ENCODE measurements around the gene NTRK3. TPM values are rescaled to one million over a fixed set of nuclear protein-coding genes. Genes with fewer than 3 reads are reported as not detected.

The NTRK3 gene
- total RNA-seq, 2 experiments from 2014 or later = not detected

DNA sequence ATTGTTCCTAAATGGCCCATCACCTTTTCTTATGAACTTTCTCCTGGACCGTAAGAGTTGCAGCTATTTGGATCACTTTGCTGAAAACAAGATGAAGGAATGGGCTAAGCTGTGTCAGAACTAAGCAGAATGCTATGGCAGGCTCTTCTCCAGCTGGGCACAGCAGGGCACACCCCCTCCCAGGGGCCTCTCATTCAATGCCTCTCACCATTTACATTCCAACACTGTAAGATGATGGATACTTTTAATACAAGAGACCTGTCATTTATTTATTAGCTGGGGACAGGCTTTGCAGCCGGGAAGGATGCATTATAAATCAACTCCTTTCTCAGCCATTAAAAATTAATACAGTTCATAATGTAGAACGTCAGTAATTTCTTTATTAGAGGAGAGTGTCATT lies 240.1 kb downstream of the NTRK3 start:
- intact Hi-C loops (cut with micrococcal nuclease) = no loop called here
- H3K27me3 Mint-ChIP-seq = no peaks in the 10 kb centered on the region
- H3K9me3 Mint-ChIP-seq = no peaks in the 10 kb centered on the region
- DNase-seq (no peak), ATAC-seq (no peak)
- ChIA-PET CTCF (no interaction called here), POLR2A (no interaction called here)
- no peak for TF ChIP-seq CTCF (IDR thresholded peaks at IDR 0.05)
- no peak overlapping the region for H3K27ac Mint-ChIP-seq
- no peaks in the 10 kb centered on the region for H3K4me1 Mint-ChIP-seq (ENCODE audit: low read depth)
- H3K4me3 Mint-ChIP-seq = no peak overlapping the region
- no peaks in the 10 kb centered on the region for H3K36me3 Mint-ChIP-seq (ENCODE audit: low read depth)

DNA sequence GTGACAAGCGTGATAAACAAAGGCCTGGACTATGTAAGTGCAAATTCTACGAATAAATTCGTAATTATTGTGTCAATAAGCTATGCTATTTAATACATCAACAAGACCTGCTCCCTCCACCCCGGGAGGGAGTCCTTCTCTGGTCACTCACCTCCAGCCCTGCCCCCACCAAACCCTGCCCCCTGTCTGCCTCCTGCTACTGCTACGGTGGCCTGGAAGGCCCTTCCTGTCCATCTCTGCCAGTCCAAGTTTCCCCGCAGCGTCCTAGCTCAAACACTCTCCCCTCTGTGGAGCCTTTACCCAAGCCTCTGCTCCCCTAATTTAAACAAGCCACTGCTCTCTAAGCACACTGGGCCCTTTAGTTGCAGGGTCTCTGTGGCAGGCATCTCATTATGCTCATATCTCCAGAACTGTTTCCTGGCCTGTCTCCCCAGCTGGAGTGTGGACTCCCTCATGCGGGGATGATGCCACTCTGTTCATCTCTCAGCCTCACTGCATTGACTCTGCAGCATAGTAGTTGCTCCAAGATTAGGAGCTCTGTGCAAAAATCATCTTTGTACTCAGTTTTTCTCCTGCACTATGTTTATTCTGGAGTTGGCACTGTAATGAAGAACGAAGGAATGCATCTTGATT lies 241.2 kb downstream of the NTRK3 start:
- ATAC-seq (no peak), DNase-seq (no peak)
- Mint-ChIP-seq H3K4me1 (ENCODE audit: low read depth) (no peaks in the 10 kb centered on the region), H3K27ac (no peak overlapping the region), H3K9me3 (no peaks in the 10 kb centered on the region), H3K36me3 (ENCODE audit: low read depth) (no peaks in the 10 kb centered on the region), H3K4me3 (no peak overlapping the region), H3K27me3 (no peaks in the 10 kb centered on the region)
- POLR2A ChIA-PET = no interaction called here
- intact Hi-C loops (cut with micrococcal nuclease) = no loop called here
- CTCF ChIA-PET = no interaction called here
- no peak for TF ChIP-seq CTCF (IDR thresholded peaks at IDR 0.05)

DNA sequence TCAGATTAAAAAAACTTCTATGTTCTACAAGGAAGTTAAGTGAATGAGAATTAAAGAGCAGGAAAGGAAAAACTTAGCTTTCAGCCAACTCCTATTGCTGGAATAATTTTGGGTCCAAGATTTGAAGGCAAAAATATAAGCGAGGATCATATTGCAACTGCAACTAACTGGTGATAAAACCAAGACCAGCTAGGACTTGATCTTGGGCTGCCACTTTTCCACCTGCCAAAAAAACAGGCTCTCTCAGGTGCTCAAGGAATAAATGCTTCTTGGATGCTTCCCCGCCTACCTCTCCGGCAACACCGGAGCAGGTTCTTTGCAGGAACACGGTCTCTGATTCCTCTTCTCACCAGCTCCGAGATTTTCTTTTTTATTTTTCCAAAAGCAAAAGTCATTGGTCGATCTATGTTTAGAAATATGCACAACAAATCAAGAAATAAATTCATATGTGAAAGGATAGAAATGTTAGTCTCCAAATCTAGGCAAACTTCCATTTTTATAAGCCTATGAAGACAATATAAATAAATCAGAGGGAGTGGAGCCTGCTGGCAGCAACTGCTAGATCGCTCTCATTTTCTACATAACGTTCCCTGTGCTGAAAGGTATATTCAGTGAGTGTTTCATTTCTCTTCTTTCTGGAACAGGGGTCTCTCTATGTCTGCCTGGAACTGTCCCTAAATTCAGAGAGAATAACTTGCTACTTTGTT lies 241.9 kb downstream of the NTRK3 start:
- no peak for ATAC-seq
- intact Hi-C loops (cut with micrococcal nuclease) = no loop called here
- Mint-ChIP-seq H3K27me3 (no peaks in the 10 kb centered on the region), H3K9me3 (no peaks in the 10 kb centered on the region), H3K4me3 (no peak overlapping the region), H3K4me1 (ENCODE audit: low read depth) (no peaks in the 10 kb centered on the region), H3K36me3 (ENCODE audit: low read depth) (no peaks in the 10 kb centered on the region), H3K27ac (no peak overlapping the region)
- TF ChIP-seq CTCF (IDR thresholded peaks at IDR 0.05) = no peak
- DNase-seq = no peak
- POLR2A ChIA-PET = no interaction called here
- CTCF ChIA-PET = no interaction called here

DNA sequence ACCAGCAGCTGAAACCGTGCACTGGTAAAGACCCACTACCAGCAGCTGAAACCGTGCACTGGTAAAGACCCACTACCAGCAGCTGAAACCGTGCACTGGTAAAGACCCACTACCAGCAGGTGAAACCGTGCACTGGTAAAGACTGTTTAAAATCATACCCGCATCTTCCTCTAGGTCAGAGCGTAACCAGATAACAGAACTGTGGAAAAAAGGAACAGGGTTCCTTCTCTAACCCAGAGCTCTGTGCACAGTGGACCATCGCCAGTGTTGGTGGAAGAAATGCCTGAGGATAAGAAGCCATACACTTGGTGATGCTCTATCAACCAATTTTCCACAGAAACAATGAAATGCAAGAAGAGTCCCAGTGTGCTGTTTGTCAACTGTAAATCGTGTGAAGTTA lies 243.4 kb downstream of the NTRK3 start:
- CTCF ChIA-PET = no interaction called here
- H3K4me3 Mint-ChIP-seq = no peak overlapping the region
- no peaks in the 10 kb centered on the region for H3K36me3 Mint-ChIP-seq (ENCODE audit: low read depth)
- no peak overlapping the region for H3K27ac Mint-ChIP-seq
- POLR2A ChIA-PET = no interaction called here
- DNase-seq (no peak), ATAC-seq (no peak)
- no peaks in the 10 kb centered on the region for H3K9me3 Mint-ChIP-seq
- no peak for TF ChIP-seq CTCF (IDR thresholded peaks at IDR 0.05)
- intact Hi-C loops (cut with micrococcal nuclease) = no loop called here
- no peaks in the 10 kb centered on the region for H3K4me1 Mint-ChIP-seq (ENCODE audit: low read depth)
- no peaks in the 10 kb centered on the region for H3K27me3 Mint-ChIP-seq

- H3K4me3 Mint-ChIP-seq = no peak overlapping the region
- no peaks in the 10 kb centered on the region for H3K36me3 Mint-ChIP-seq (ENCODE audit: low read depth)
- CTCF ChIA-PET = no interaction called here
- no peak for TF ChIP-seq CTCF (IDR thresholded peaks at IDR 0.05)
- no peaks in the 10 kb centered on the region for H3K4me1 Mint-ChIP-seq (ENCODE audit: low read depth)
- H3K27me3 Mint-ChIP-seq = no peaks in the 10 kb centered on the region
- POLR2A ChIA-PET = no interaction called here
- no peak for DNase-seq
- no peak for ATAC-seq
- no peak overlapping the region for H3K27ac Mint-ChIP-seq
- no peaks in the 10 kb centered on the region for H3K9me3 Mint-ChIP-seq
- intact Hi-C loops (cut with micrococcal nuclease) = no loop called here
Observed at GRCh38 chr15:88012688-88013087, 243.9 kb downstream of the NTRK3 start.
